Choroid plexus epithelial cell (primary cell): ENCODE measurements around the gene ARHGEF26.

Source experiments
- DNase-seq: peaks from one replicate; pipeline ENCODE4 v3.0.0-alpha.2; 2010; ENCODE audit warnings: low read depth
- H3K4me3 ChIP-seq: 2 replicates; pipeline ENCODE4 v1.5.1; 2011; ENCODE audit warnings: low read depth, mild to moderate bottlenecking, control low read depth, low read length, moderate library complexity
- TF ChIP-seq, protein P1 (sequence below): conservative IDR thresholded peaks from 2 replicates; pipeline ENCODE4 v1.5.1; 2011; ENCODE audit warnings: low read depth, mild to moderate bottlenecking, control low read depth, inconsistent platforms, low read length, moderate library complexity

The ARHGEF26 gene

DNA sequence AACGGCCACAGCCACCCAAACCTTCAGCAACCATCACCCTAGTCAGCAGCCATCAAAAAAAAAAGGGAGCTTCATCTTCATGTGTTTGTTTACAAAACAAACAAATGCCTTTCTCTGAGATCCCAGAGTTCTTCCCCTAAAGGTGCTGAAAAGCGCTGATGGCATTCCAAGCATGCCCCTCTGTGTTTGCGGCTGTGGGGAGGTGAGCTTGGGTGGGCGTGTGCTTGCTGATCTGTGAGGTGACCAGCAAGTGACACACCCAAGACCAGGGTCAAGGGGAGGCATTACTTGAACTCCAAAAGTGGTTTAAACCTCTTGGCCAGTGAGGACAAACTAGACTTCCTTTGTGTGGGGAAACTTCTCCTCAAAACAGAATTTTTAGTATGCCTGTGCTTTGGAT is 121.6 kb downstream of the ARHGEF26 start:
- TF ChIP-seq, protein P1, sequence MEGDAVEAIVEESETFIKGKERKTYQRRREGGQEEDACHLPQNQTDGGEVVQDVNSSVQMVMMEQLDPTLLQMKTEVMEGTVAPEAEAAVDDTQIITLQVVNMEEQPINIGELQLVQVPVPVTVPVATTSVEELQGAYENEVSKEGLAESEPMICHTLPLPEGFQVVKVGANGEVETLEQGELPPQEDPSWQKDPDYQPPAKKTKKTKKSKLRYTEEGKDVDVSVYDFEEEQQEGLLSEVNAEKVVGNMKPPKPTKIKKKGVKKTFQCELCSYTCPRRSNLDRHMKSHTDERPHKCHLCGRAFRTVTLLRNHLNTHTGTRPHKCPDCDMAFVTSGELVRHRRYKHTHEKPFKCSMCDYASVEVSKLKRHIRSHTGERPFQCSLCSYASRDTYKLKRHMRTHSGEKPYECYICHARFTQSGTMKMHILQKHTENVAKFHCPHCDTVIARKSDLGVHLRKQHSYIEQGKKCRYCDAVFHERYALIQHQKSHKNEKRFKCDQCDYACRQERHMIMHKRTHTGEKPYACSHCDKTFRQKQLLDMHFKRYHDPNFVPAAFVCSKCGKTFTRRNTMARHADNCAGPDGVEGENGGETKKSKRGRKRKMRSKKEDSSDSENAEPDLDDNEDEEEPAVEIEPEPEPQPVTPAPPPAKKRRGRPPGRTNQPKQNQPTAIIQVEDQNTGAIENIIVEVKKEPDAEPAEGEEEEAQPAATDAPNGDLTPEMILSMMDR: no peak
- H3K4me3 ChIP-seq: no peak overlapping the region
- DNase-seq: no peak

DNA sequence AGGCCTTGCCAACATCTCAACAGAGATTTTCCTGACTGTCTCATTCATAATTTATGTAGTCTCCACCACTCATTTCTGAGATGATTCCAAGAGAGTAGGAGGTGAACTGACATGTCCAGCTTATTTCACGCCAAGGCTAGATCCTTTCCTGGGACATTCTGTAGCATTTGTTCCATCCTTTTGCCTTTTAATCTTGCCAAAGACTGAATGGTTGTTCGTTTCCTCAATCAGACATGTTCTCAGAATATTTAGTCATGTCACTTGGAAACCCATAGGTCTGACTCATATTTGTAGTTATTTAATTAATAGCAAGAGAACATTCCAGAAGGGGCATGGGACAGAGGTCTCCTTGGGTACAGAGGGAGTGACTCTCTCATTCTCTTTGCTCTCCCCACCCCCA is 122.2 kb downstream of the ARHGEF26 start:
- TF ChIP-seq, protein P1: no peak
- no peak overlapping the region for H3K4me3 ChIP-seq
- peak; percentile 51 for DNase-seq

DNA sequence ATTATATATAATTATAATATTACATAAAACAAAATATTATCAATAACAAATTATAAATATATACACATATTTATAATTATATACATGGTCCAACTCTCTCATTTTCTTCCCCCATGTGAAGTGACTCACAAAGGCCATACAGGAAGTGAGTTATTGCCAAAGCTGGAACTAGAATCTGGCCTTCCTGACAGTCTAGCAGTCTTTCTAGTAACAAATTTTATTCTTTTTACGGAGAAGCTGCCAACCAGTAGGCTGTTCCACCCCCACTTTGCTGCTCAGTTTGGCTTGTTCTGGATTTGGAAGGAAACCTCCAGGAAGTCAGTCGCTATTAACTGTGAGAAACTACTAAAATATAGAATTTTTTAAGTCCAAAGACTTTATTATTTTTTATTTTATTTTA is 123.5 kb downstream of the ARHGEF26 start:
- no peak overlapping the region for H3K4me3 ChIP-seq
- TF ChIP-seq, protein P1: no peak

DNA sequence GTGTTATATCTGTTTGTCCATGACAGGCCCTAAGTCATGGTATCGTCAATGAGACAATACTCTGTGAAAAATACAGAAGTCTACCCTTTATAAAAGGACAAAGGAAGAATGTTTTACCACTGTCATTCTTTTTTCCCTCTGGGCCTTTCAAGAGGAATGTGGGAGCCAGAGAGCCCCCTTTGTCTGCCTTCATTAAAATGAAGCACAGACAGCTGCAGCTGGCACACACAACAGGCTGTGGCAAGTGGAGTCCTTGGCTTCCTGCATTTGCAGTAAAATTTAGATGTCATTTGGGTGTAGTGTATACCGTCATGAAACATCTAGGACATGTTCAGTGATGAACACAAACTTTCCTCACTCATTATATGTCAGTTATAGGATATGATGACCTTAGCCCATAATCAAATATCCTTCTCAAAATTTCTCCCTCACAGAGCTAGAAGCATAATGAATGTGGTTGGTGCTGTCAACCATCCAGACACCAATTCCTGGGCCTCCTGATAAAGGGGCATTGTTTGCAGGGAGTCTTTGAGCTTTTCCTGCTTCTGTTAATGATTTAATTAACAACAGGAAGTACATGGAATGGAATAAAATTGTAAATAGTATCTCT is 126.7 kb downstream of the ARHGEF26 start:
- TF ChIP-seq, protein P1: no peak
- no peak for DNase-seq
- H3K4me3 ChIP-seq: no peak overlapping the region

More for the DNA sequence above, 123.5 kb downstream of the ARHGEF26 start:
- DNase-seq: peak; percentile 52

DNA sequence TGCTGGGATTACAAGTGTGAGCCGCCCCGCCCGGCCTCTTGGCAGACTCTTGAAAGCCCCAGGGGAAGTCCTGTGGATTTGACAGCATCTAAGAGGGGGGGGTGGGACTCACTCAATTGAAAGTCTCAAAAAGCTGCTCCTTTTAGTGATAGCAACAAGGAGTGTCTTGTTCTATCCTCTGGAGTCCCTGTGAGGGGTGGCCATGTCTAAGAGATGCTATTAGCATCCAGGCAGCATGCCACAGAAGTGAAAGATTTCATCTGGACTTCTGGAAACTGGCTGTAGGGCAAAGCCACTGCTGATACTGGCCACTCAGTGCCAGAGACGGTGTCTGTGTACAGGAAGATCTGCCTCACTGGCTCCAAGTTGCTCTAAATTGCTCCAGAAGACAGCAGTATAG is 129.1 kb downstream of the ARHGEF26 start:
- no peak overlapping the region for H3K4me3 ChIP-seq
- TF ChIP-seq, protein P1: no peak
- no peak for DNase-seq

DNA sequence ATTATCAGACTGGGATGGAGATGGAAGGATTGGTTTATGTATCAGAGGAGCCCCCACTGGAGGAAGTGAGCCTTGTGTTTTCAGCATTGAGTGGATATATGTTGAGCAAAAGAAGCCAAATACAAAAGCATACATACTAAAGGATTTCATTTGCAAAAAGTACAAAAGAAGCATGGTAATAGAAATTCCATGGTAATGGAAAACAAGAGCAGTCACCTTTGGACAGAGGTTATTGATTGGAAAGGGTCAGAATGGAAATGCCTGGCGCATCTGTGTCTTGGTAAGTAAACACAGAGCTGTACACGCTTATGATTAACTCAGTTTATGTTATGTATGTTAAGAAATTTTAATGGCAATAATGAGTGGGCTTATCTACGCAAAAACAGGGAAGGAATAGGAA is 130.4 kb downstream of the ARHGEF26 start:
- DNase-seq: no peak
- TF ChIP-seq, protein P1: no peak
- no peak overlapping the region for H3K4me3 ChIP-seq
